ENCODE data around the gene FKBP8.

Gene FKBP8

GRCh38 chr19:18522124-18522861, 21.1 kb downstream of the FKBP8 start:
- H3K27ac ChIP-seq (ENCODE audit: poor library complexity, severe bottlenecking) = peak overlapping the region; percentile 91
- peaks cover 16% of the 10 kb centered on the region for H3K4me1 ChIP-seq (ENCODE audit: insufficient read depth, poor library complexity, severe bottlenecking)
- peak overlapping the region; percentile 95 for H3K4me3 ChIP-seq (ENCODE audit: severe bottlenecking)
- DNase-seq (ENCODE audit: low spot score) (peak; percentile 100), ATAC-seq (ENCODE audit: low read depth) (peak; percentile 75)
- no peak for TF ChIP-seq CTCF (IDR thresholded peaks at IDR 0.05; ENCODE audit: poor library complexity, severe bottlenecking)
- H3K9me3 ChIP-seq (ENCODE audit: severe bottlenecking) = no peaks in the 10 kb centered on the region
- peaks cover 3% of the 10 kb centered on the region; the same call in 1 of the 2 replicates for H3K36me3 ChIP-seq (ENCODE audit: low read depth)
- no peaks in the 10 kb centered on the region for H3K27me3 ChIP-seq (ENCODE audit: insufficient read depth, poor library complexity, severe bottlenecking)

- Histone ChIP-seq H3K27ac (ENCODE audit: poor library complexity, severe bottlenecking) (peak within 1 kb of the TSS; percentile 91), H3K36me3 (ENCODE audit: low read depth) (peaks cover 3% of the 10 kb centered on the region; the same call in 1 of the 2 replicates), H3K9me3 (ENCODE audit: severe bottlenecking) (no peaks in the 10 kb centered on the region), H3K4me3 (ENCODE audit: severe bottlenecking) (peak within 1 kb of the TSS; percentile 95), H3K27me3 (ENCODE audit: insufficient read depth, poor library complexity, severe bottlenecking) (no peaks in the 10 kb centered on the region), H3K4me1 (ENCODE audit: insufficient read depth, poor library complexity, severe bottlenecking) (peaks cover 13% of the 10 kb centered on the region)
- no peak for TF ChIP-seq CTCF (IDR thresholded peaks at IDR 0.05; ENCODE audit: poor library complexity, severe bottlenecking)
- DNase-seq (ENCODE audit: low spot score) (no peak), ATAC-seq (ENCODE audit: low read depth) (peak; percentile 1; the same call in 2 of the 3 replicates)
Measured at GRCh38 chr19:18521692-18522123, 21.7 kb downstream of the FKBP8 start, which contains the start of gene ELL. Gene ELL (minus strand): TSS chr19:18522070. CDS start chr19:18522055, 15 bp downstream.

GRCh38 chr19:18520848-18521691, 22.3 kb downstream of the FKBP8 start:
- Histone ChIP-seq H3K4me1 (ENCODE audit: insufficient read depth, poor library complexity, severe bottlenecking) (peaks cover 11% of the 10 kb centered on the region), H3K4me3 (ENCODE audit: severe bottlenecking) (peak overlapping the region; percentile 95), H3K36me3 (ENCODE audit: low read depth) (peaks cover 3% of the 10 kb centered on the region; the same call in 1 of the 2 replicates), H3K27me3 (ENCODE audit: insufficient read depth, poor library complexity, severe bottlenecking) (no peaks in the 10 kb centered on the region), H3K27ac (ENCODE audit: poor library complexity, severe bottlenecking) (peak overlapping the region; percentile 91), H3K9me3 (ENCODE audit: severe bottlenecking) (no peaks in the 10 kb centered on the region)
- ATAC-seq (ENCODE audit: low read depth) = no peak
- no peak for TF ChIP-seq CTCF (IDR thresholded peaks at IDR 0.05; ENCODE audit: poor library complexity, severe bottlenecking)
- no peak for DNase-seq (ENCODE audit: low spot score)

- DNase-seq (ENCODE audit: low spot score) = no peak
- H3K9me3 ChIP-seq (ENCODE audit: severe bottlenecking) = no peaks in the 10 kb centered on the region
- peak overlapping the region; percentile 91 for H3K27ac ChIP-seq (ENCODE audit: poor library complexity, severe bottlenecking)
- peak overlapping the region; percentile 95 for H3K4me3 ChIP-seq (ENCODE audit: severe bottlenecking)
- H3K27me3 ChIP-seq (ENCODE audit: insufficient read depth, poor library complexity, severe bottlenecking) = no peaks in the 10 kb centered on the region
- H3K36me3 ChIP-seq (ENCODE audit: low read depth) = peaks cover 3% of the 10 kb centered on the region; the same call in 1 of the 2 replicates
- H3K4me1 ChIP-seq (ENCODE audit: insufficient read depth, poor library complexity, severe bottlenecking) = peaks cover 17% of the 10 kb centered on the region
- peak; percentile 79 for TF ChIP-seq CTCF (IDR thresholded peaks at IDR 0.05; ENCODE audit: poor library complexity, severe bottlenecking)
- peak; percentile 40 for ATAC-seq (ENCODE audit: low read depth)
Measured at GRCh38 chr19:18519962-18520847, 23.2 kb downstream of the FKBP8 start.

Measured in RWPE2 (cell line).